ENCODE data around the gene LRRC8C. TPM values are rescaled to one million over a fixed set of nuclear protein-coding genes. Genes with fewer than 3 reads are reported as not detected.
"Not testable (repeated sequence)": the region's sequence is repeated elsewhere in the genome, so short reads cannot be mapped to it uniquely, and the experiment has no call there.

Gene LRRC8C
- total and polyA plus RNA-seq, 2 donors, result 5.5 to 6.6 TPM

DNA sequence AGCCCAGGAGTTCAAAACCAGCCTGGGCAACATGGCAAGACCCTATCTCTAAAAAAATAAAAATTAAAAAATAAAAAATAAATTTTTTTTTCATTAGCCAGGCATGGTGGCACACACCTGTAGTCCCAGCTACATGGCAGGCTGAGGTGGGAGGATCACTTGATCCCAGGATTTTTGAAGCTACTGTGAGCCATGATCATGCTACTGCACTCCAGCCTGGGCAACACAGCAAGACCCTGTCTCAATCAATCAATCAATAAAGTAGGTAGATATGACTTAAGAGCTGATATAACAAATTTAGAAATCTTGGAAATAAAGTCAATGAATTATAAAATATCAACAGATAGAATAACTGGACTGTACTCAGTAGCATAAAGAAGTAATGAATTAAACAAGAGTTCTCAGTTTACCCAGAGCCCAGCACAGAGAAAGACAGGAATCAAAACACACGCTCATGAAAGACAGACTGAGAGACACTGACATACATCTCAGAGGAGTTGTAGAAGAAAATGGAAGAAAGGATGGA is 69.7 kb downstream of the LRRC8C start:
- H3K27ac ChIP-seq (ENCODE audit: low read depth in 1 of 2, low read length in 1 of 2), result no peak overlapping the region
- H3K9me3 ChIP-seq (ENCODE audit: control insufficient read depth in 2 of 2, insufficient read depth in 1 of 2, low read length in 1 of 2), result no peaks in the 10 kb centered on the region
- no peaks in the 10 kb centered on the region for H3K36me3 ChIP-seq (ENCODE audit: control insufficient read depth in 2 of 2, insufficient read depth in 2 of 2, low read length in 1 of 2)
- WGBS, result 97% methylated on average over 1 of the region's 1 CpG
- H3K27me3 ChIP-seq (ENCODE audit: control insufficient read depth in 2 of 2, insufficient read depth in 1 of 2, low read length in 1 of 2), result no peaks in the 10 kb centered on the region
- DNase-seq (ENCODE audit: low read depth in 6 of 9, low spot score in 9 of 9), result no peak
- peaks cover 0 to 4% of the 10 kb centered on the region in 2 donors for H3K4me1 ChIP-seq (ENCODE audit: control insufficient read depth in 2 of 2, insufficient read depth in 2 of 2, low read length in 2 of 2)
- H3K4me3 ChIP-seq (ENCODE audit: low read length in 2 of 2), result no peak overlapping the region

DNA sequence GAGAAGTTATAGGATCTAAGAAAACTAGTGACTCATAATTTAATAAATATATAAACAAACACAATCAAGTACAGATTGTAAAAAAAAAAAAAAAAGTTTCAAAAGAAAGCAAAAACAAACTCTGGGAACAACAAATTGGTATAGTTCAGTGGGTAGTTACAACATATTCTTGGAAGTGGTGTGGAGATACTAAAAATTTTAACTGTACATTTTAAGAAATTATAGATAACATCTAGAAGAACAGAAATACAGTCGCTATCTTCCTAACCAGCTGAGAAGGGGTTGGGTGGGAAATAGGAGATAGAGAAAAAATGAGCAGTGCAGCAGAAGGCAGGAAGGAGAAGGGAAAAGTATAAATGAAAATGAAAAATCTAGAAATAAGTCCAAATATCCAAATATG is 70.5 kb downstream of the LRRC8C start:
- H3K4me1 ChIP-seq (ENCODE audit: control insufficient read depth in 2 of 2, insufficient read depth in 2 of 2, low read length in 2 of 2), result peaks cover 0 to 4% of the 10 kb centered on the region in 2 donors
- WGBS, result 15% methylated on average over 1 of the region's 1 CpG

DNA sequence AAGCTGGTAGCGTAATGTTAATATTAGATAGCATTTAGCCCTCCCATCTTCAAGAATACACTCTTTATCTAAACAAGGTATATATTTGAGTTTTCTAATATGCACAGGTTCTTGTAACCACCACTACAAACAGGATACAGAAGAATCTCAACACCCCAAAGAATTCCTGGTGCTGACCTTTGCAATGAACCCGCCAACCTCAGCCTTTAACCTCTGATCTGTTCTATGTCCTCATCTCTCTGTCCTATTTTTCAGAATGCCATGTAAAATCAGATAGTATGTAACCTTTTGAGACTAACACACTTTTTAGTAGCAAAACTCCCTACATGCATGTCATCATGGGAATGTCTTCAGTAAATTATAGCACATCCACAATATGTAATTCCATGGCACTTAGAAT is 71.1 kb downstream of the LRRC8C start:
- Histone ChIP-seq H3K27ac (ENCODE audit: low read depth in 1 of 2, low read length in 1 of 2) (no peak overlapping the region), H3K4me3 (ENCODE audit: low read length in 2 of 2) (no peak overlapping the region), H3K9me3 (ENCODE audit: control insufficient read depth in 2 of 2, insufficient read depth in 1 of 2, low read length in 1 of 2) (no peaks in the 10 kb centered on the region), H3K4me1 (ENCODE audit: control insufficient read depth in 2 of 2, insufficient read depth in 2 of 2, low read length in 2 of 2) (peaks cover 0 to 4% of the 10 kb centered on the region in 2 donors), H3K36me3 (ENCODE audit: control insufficient read depth in 2 of 2, insufficient read depth in 2 of 2, low read length in 1 of 2) (no peaks in the 10 kb centered on the region), H3K27me3 (ENCODE audit: control insufficient read depth in 2 of 2, insufficient read depth in 1 of 2, low read length in 1 of 2) (no peaks in the 10 kb centered on the region)
- DNase-seq (ENCODE audit: low read depth in 6 of 9, low spot score in 9 of 9), result no peak
- WGBS, result 100% methylated on average over 2 of the region's 2 CpGs

More for the DNA sequence above, 70.5 kb downstream of the LRRC8C start:
- DNase-seq (ENCODE audit: low read depth in 6 of 9, low spot score in 9 of 9), result no peak
- Histone ChIP-seq H3K4me3 (ENCODE audit: low read length in 2 of 2) (no peak overlapping the region), H3K9me3 (ENCODE audit: control insufficient read depth in 2 of 2, insufficient read depth in 1 of 2, low read length in 1 of 2) (no peaks in the 10 kb centered on the region), H3K27me3 (ENCODE audit: control insufficient read depth in 2 of 2, insufficient read depth in 1 of 2, low read length in 1 of 2) (no peaks in the 10 kb centered on the region), H3K27ac (ENCODE audit: low read depth in 1 of 2, low read length in 1 of 2) (no peak overlapping the region), H3K36me3 (ENCODE audit: control insufficient read depth in 2 of 2, insufficient read depth in 2 of 2, low read length in 1 of 2) (no peaks in the 10 kb centered on the region)

DNA sequence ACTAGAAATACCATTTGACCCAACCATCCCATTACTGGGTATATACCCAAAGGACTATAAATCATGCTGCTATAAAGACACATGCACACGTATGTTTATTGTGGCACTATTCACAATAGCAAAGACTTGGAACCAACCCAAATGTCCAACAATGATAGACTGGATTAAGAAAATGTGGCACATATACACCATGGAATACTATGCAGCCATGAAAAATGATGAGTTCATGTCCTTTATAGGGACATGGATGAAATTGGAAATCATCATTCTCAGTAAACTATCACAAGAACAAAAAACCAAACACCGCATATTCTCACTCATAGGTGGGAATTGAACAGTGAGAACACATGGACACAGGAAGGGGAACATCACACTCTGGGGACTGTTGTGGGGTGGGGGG is 72.0 kb downstream of the LRRC8C start:
- not testable (repeated sequence) for H3K9me3 ChIP-seq (ENCODE audit: control insufficient read depth in 2 of 2, insufficient read depth in 1 of 2, low read length in 1 of 2); H3K36me3 ChIP-seq (ENCODE audit: control insufficient read depth in 2 of 2, insufficient read depth in 2 of 2, low read length in 1 of 2); DNase-seq (ENCODE audit: low read depth in 6 of 9, low spot score in 9 of 9); H3K27me3 ChIP-seq (ENCODE audit: control insufficient read depth in 2 of 2, insufficient read depth in 1 of 2, low read length in 1 of 2); H3K4me1 ChIP-seq (ENCODE audit: control insufficient read depth in 2 of 2, insufficient read depth in 2 of 2, low read length in 2 of 2); H3K27ac ChIP-seq (ENCODE audit: low read depth in 1 of 2, low read length in 1 of 2); H3K4me3 ChIP-seq (ENCODE audit: low read length in 2 of 2)
- WGBS, result no CpG with 5 or more reads among the region's 2 CpGs

- Histone ChIP-seq H3K36me3 (ENCODE audit: control insufficient read depth in 2 of 2, insufficient read depth in 2 of 2, low read length in 1 of 2) (no peaks in the 10 kb centered on the region), H3K27ac (ENCODE audit: low read depth in 1 of 2, low read length in 1 of 2) (no peak overlapping the region), H3K4me1 (ENCODE audit: control insufficient read depth in 2 of 2, insufficient read depth in 2 of 2, low read length in 2 of 2) (peaks cover 0 to 4% of the 10 kb centered on the region in 2 donors), H3K27me3 (ENCODE audit: control insufficient read depth in 2 of 2, insufficient read depth in 1 of 2, low read length in 1 of 2) (no peaks in the 10 kb centered on the region), H3K4me3 (ENCODE audit: low read length in 2 of 2) (no peak overlapping the region), H3K9me3 (ENCODE audit: control insufficient read depth in 2 of 2, insufficient read depth in 1 of 2, low read length in 1 of 2) (no peaks in the 10 kb centered on the region)
- 73% methylated on average over 6 of the region's 6 CpGs for WGBS
- DNase-seq (ENCODE audit: low read depth in 6 of 9, low spot score in 9 of 9), result no peak
Observed at GRCh38 chr1:89705901-89706699, 73.2 kb downstream of the LRRC8C start.

DNA sequence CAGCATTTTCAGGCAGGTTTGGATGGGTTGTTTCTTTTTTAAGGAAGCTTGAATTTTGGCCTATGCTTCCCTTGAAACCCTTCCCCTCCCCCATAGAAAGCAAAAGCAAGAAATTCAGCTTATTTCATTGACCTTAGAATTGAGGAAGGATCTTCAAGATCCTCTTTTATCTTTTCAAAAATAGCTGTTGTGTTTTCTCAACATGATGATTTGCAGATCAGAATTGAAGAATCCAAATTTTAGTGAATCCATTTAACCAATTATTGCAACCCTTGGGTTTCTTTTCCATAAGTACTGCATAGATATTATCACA is 73.7 kb downstream of the LRRC8C start:
- H3K4me1 ChIP-seq (ENCODE audit: control insufficient read depth in 2 of 2, insufficient read depth in 2 of 2, low read length in 2 of 2), result peaks cover 0 to 4% of the 10 kb centered on the region in 2 donors

GRCh38 chr1:89708751-89709375 is 75.9 kb downstream of the LRRC8C start:
- no peaks in the 10 kb centered on the region for H3K4me1 ChIP-seq (ENCODE audit: control insufficient read depth in 2 of 2, insufficient read depth in 2 of 2, low read length in 2 of 2)
- H3K27me3 ChIP-seq (ENCODE audit: control insufficient read depth in 2 of 2, insufficient read depth in 1 of 2, low read length in 1 of 2), result no peaks in the 10 kb centered on the region
- H3K4me3 ChIP-seq (ENCODE audit: low read length in 2 of 2), result no peak overlapping the region
- no peaks in the 10 kb centered on the region for H3K9me3 ChIP-seq (ENCODE audit: control insufficient read depth in 2 of 2, insufficient read depth in 1 of 2, low read length in 1 of 2)
- DNase-seq (ENCODE audit: low read depth in 6 of 9, low spot score in 9 of 9), result no peak
- no peak overlapping the region for H3K27ac ChIP-seq (ENCODE audit: low read depth in 1 of 2, low read length in 1 of 2)
- WGBS, result 93% methylated on average over 6 of the region's 6 CpGs
- H3K36me3 ChIP-seq (ENCODE audit: control insufficient read depth in 2 of 2, insufficient read depth in 2 of 2, low read length in 1 of 2), result peaks cover 0 to 8% of the 10 kb centered on the region in 2 donors

More for the DNA sequence above, 73.7 kb downstream of the LRRC8C start:
- Histone ChIP-seq H3K9me3 (ENCODE audit: control insufficient read depth in 2 of 2, insufficient read depth in 1 of 2, low read length in 1 of 2) (no peaks in the 10 kb centered on the region), H3K36me3 (ENCODE audit: control insufficient read depth in 2 of 2, insufficient read depth in 2 of 2, low read length in 1 of 2) (no peaks in the 10 kb centered on the region), H3K4me3 (ENCODE audit: low read length in 2 of 2) (no peak overlapping the region), H3K27me3 (ENCODE audit: control insufficient read depth in 2 of 2, insufficient read depth in 1 of 2, low read length in 1 of 2) (no peaks in the 10 kb centered on the region), H3K27ac (ENCODE audit: low read depth in 1 of 2, low read length in 1 of 2) (no peak overlapping the region)
- DNase-seq (ENCODE audit: low read depth in 6 of 9, low spot score in 9 of 9), result no peak

GRCh38 chr1:89710498-89711139 is 77.7 kb downstream of the LRRC8C start:
- 98% methylated on average over 4 of the region's 4 CpGs for WGBS
- H3K4me1 ChIP-seq (ENCODE audit: control insufficient read depth in 2 of 2, insufficient read depth in 2 of 2, low read length in 2 of 2), result no peaks in the 10 kb centered on the region
- H3K36me3 ChIP-seq (ENCODE audit: control insufficient read depth in 2 of 2, insufficient read depth in 2 of 2, low read length in 1 of 2), result peaks cover 0 to 8% of the 10 kb centered on the region in 2 donors
- no peak overlapping the region for H3K4me3 ChIP-seq (ENCODE audit: low read length in 2 of 2)
- no peak overlapping the region for H3K27ac ChIP-seq (ENCODE audit: low read depth in 1 of 2, low read length in 1 of 2)
- no peak for DNase-seq (ENCODE audit: low read depth in 6 of 9, low spot score in 9 of 9)
- H3K27me3 ChIP-seq (ENCODE audit: control insufficient read depth in 2 of 2, insufficient read depth in 1 of 2, low read length in 1 of 2), result no peaks in the 10 kb centered on the region
- no peaks in the 10 kb centered on the region for H3K9me3 ChIP-seq (ENCODE audit: control insufficient read depth in 2 of 2, insufficient read depth in 1 of 2, low read length in 1 of 2)

DNA sequence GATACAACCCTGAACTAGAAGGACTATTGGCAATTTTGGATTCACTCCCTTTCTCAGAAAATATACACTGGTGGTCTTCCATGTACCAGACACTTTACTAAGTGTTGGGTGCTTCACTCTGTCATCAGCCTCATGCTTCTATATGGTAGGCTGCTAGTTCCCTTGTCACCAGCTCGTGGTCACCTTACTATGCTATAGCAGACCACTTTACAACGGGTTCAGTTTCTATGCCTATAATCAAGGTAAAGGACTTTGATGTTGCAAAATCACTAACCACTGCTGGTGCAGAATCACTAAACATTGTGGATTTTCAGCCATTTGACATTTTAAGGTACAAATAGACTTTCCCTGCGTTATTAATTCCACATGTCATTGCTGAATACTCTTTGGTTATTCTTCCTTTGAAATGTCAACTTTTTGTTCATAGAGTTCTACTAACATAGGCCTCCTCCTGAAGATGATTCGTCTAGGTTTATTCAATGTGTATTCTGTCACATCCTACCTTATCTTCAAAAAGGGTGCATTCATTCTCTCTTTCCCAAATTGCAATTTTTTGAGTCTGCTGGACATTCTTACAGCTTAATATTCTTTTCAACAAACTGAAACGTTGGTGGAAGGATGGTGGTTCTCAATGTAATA is 78.3 kb downstream of the LRRC8C start:
- Histone ChIP-seq H3K27me3 (ENCODE audit: control insufficient read depth in 2 of 2, insufficient read depth in 1 of 2, low read length in 1 of 2) (no peaks in the 10 kb centered on the region), H3K36me3 (ENCODE audit: control insufficient read depth in 2 of 2, insufficient read depth in 2 of 2, low read length in 1 of 2) (peaks cover 0 to 8% of the 10 kb centered on the region in 2 donors), H3K9me3 (ENCODE audit: control insufficient read depth in 2 of 2, insufficient read depth in 1 of 2, low read length in 1 of 2) (no peaks in the 10 kb centered on the region), H3K27ac (ENCODE audit: low read depth in 1 of 2, low read length in 1 of 2) (no peak overlapping the region), H3K4me3 (ENCODE audit: low read length in 2 of 2) (no peak overlapping the region), H3K4me1 (ENCODE audit: control insufficient read depth in 2 of 2, insufficient read depth in 2 of 2, low read length in 2 of 2) (no peaks in the 10 kb centered on the region)
- DNase-seq (ENCODE audit: low read depth in 6 of 9, low spot score in 9 of 9), result no peak
- 97% methylated on average over 5 of the region's 5 CpGs for WGBS

Data from thymus (tissue), 11 donors.